HCT116 (cell line): Measurements from ENCODE around the gene PSMA6. TPM values are rescaled to one million over a fixed set of nuclear protein-coding genes. Genes with fewer than 3 reads are reported as not detected.

Experiments used
- ATAC-seq: fragments of 200-7000 bp; cut with Tn5 transposase; 2 replicates; pipeline ENCODE4 v1.9.1; 2020; ENCODE audit warnings: mild to moderate bottlenecking, moderate library complexity
- BruUV-seq: library from RNA; stranded (reverse); fragments of 400-500 nt; replicated peaks from 2 replicates; lab custom pipeline; 2021; lab: Mats Ljungman, UMichigan
- CTCF ChIA-PET: fragments of 300-600 bp; sonication (Branson Sonifier 250); formaldehyde crosslinking; loops from one replicate; lab custom pipeline; 2021; ENCODE audit warnings: antibody characterized with exemption; lab: Charles Lee
- POLR2A ChIA-PET: fragments of 300-600, 350-600 bp; sonication (Branson Sonifier 250); formaldehyde crosslinking; loops from one replicate; lab custom pipeline; 2021; ENCODE audit warnings: antibody characterized with exemption; lab: Charles Lee
- RAD21 ChIA-PET, 2 experiments: fragments of 300-600 bp; sonication (Branson Sonifier 250); formaldehyde crosslinking; loops; one replicate each; lab custom pipeline; 2023; ENCODE audit warnings: low total read pairs in 2 of 2; ENCODE audit not compliant: uncharacterized antibody in 2 of 2, unreplicated experiment in 2 of 2, low non-redundant PET in 1 of 2; lab: Charles Lee
- DNase-seq: peaks from one replicate; pipeline ENCODE4 v3.0.0-alpha.2; 2010; ENCODE audit warnings: low read depth, low spot score
- H2AFZ ChIP-seq: fragments of 200-600 bp; shearing (Covaris generic), sonication (generic); 2 replicates; pipeline ENCODE4 v1.6.1; 2017; ENCODE audit warnings: low read depth, mixed run types, mixed read lengths, antibody characterized with exemption, low read length; ENCODE audit not compliant: poor library complexity, severe bottlenecking
- H3K27ac ChIP-seq: 2 replicates; pipeline ENCODE4 v1.5.1; 2012; ENCODE audit warnings: low read depth, low read length
- H3K27me3 ChIP-seq: fragments of 200-600 bp; sonication (generic); 2 replicates; pipeline ENCODE4 v1.6.1; 2016; ENCODE audit warnings: mixed run types, low read length, mixed read lengths; ENCODE audit not compliant: insufficient read depth
- H3K36me3 ChIP-seq, 2 experiments: fragments of 200-500 bp in 1 of 2; fragments of 200-600 bp in 1 of 2; sonication (Bioruptor generic) in 1 of 2; sonication (generic) in 1 of 2; 2 replicates each; pipeline versions ENCODE4 v1.5.1 to v1.6.1; 2014 to 2016; ENCODE audit warnings: low read length in 2 of 2, inconsistent platforms in 1 of 2, mixed read lengths in 1 of 2, mixed run types in 1 of 2; ENCODE audit not compliant: insufficient read depth in 2 of 2, control insufficient read depth in 1 of 2
- H3K4me1 ChIP-seq, 2 experiments: fragments of 200-600 bp in 1 of 2; sonication (generic) in 1 of 2; 2 replicates each; pipeline versions ENCODE4 v1.5.1 to v1.6.1; 2012 to 2017; ENCODE audit warnings: low read length in 2 of 2, inconsistent platforms in 1 of 2, mild to moderate bottlenecking in 1 of 2, mixed read lengths in 1 of 2, mixed run types in 1 of 2, moderate library complexity in 1 of 2; ENCODE audit not compliant: insufficient read depth in 2 of 2, control insufficient read depth in 1 of 2
- H3K4me2 ChIP-seq: fragments of 200-600 bp; sonication (generic); 2 replicates; pipeline ENCODE4 v1.6.1; 2017; ENCODE audit warnings: mixed run types, low read length, mixed read lengths
- H3K4me3 ChIP-seq, 2 experiments: fragments of 200-600 bp in 1 of 2; sonication (generic) in 1 of 2; replicated peaks in 1 of 2; 2 replicates each; pipeline ENCODE4 v1.5.1; 2011 to 2016; ENCODE audit warnings: low read length in 2 of 2, control low read depth in 1 of 2, low read depth in 1 of 2, mild to moderate bottlenecking in 1 of 2, mixed read lengths in 1 of 2, mixed run types in 1 of 2
- H3K79me2 ChIP-seq: fragments of 200-600 bp; sonication (generic); 2 replicates; pipeline ENCODE4 v1.6.1; 2017; ENCODE audit warnings: mild to moderate bottlenecking, mixed run types, low read length, moderate library complexity, mixed read lengths; ENCODE audit not compliant: insufficient read depth
- H3K9ac ChIP-seq: fragments of 200-600 bp; sonication (generic); 2 replicates; pipeline ENCODE4 v1.6.1; 2016; ENCODE audit warnings: low read length, mixed read lengths
- H3K9me2 ChIP-seq: fragments of 200-600 bp; sonication (generic), shearing (Covaris generic); 2 replicates; pipeline ENCODE4 v1.6.1; 2017; ENCODE audit warnings: mixed run types, mild to moderate bottlenecking, moderate library complexity; ENCODE audit not compliant: insufficient read depth
- H3K9me3 ChIP-seq, 2 experiments: fragments of 200-500 bp in 1 of 2; fragments of 200-600 bp in 1 of 2; sonication (Bioruptor generic) in 1 of 2; sonication (generic) in 1 of 2; 2 replicates each; pipeline ENCODE4 v1.6.1; 2014 to 2017; ENCODE audit warnings: low read length in 2 of 2, mixed read lengths in 2 of 2, inconsistent platforms in 1 of 2, low read depth in 1 of 2, mild to moderate bottlenecking in 1 of 2, mixed run types in 1 of 2, moderate library complexity in 1 of 2; ENCODE audit not compliant: control insufficient read depth in 1 of 2, insufficient read depth in 1 of 2
- H4K20me1 ChIP-seq: fragments of 200-600 bp; sonication (generic), shearing (Covaris generic); 2 replicates; pipeline ENCODE4 v1.6.1; 2017; ENCODE audit warnings: mixed run types, mild to moderate bottlenecking, moderate library complexity; ENCODE audit not compliant: insufficient read depth
- ATF3 ChIP-seq: IDR thresholded peaks from 2 replicates; pipeline ENCODE4 v1.6.1; 2012
- CTCF ChIP-seq, 3 experiments: fragments of 200-600 bp in 1 of 3; sonication (generic) in 1 of 3; IDR thresholded peaks in 2 of 3; conservative IDR thresholded peaks in 1 of 3; 2 replicates each; pipeline ENCODE4 v1.5.1; 2012 to 2017; ENCODE audit warnings: low read depth in 2 of 3, low read length in 2 of 3, antibody characterized with exemption in 1 of 3, borderline replicate concordance in 1 of 3, control low read depth in 1 of 3, mild to moderate bottlenecking in 1 of 3, mixed read lengths in 1 of 3, mixed run types in 1 of 3, moderate library complexity in 1 of 3; ENCODE audit not compliant: insufficient read depth in 1 of 3
- EZH2 ChIP-seq: fragments of 200-600 bp; sonication (generic); IDR thresholded peaks from 2 replicates; pipeline ENCODE4 v1.6.1; 2017; ENCODE audit warnings: antibody characterized with exemption, mixed run types
- EZH2phosphoT487 ChIP-seq: fragments of 200-600 bp; IDR thresholded peaks from 2 replicates; pipeline ENCODE4 v1.6.1; 2018; ENCODE audit warnings: antibody characterized with exemption, borderline replicate concordance
- JUND ChIP-seq: IDR thresholded peaks from 2 replicates; pipeline ENCODE4 v1.6.1; 2012
- POLR2AphosphoS5 ChIP-seq: IDR thresholded peaks from 2 replicates; pipeline ENCODE4 v1.6.1; 2011; ENCODE audit warnings: mild to moderate bottlenecking, low read depth, low read length, moderate library complexity
- SRF ChIP-seq: IDR thresholded peaks from 2 replicates; pipeline ENCODE4 v1.6.1; 2012; ENCODE audit warnings: low read depth
- YY1 ChIP-seq: IDR thresholded peaks from 2 replicates; pipeline ENCODE4 v1.6.1; 2011; ENCODE audit warnings: low read length, low read depth, moderate library complexity, mild to moderate bottlenecking; ENCODE audit not compliant: insufficient replicate concordance; ENCODE audit errors: extremely low read depth
- ZBTB33 ChIP-seq: IDR thresholded peaks from 2 replicates; pipeline ENCODE4 v1.6.1; 2011; ENCODE audit warnings: mild to moderate bottlenecking, low read length, moderate library complexity; ENCODE audit not compliant: insufficient replicate concordance; ENCODE audit errors: extremely low read depth
- ZNF274 ChIP-seq: fragments of 200-500 bp; sonication (Bioruptor generic); IDR thresholded peaks from 2 replicates; pipeline ENCODE4 v1.6.1; 2014; ENCODE audit warnings: mild to moderate bottlenecking, low read depth, low read length, inconsistent platforms
- intact Hi-C: fragments of 100-400 bp; cut with micrococcal nuclease; formaldehyde crosslinking; loops from 2 replicates; pipeline ENCODE4 v1.10.0; 2022
- total RNA-seq: library from RNA; stranded (reverse); gene quantifications from one replicate; pipeline ENCODE4 v1.2.1, GENCODE V29; 2021; ENCODE audit not compliant: unreplicated experiment

Gene PSMA6
- total RNA-seq, 1 experiment from 2014 or later: 194 TPM

- TF ChIP-seq EZH2 (no peak), ATF3 (no peak), CTCF (IDR thresholded peaks at IDR 0.05 in 2 of 3, conservative IDR thresholded peaks at IDR 0.05 in 1 of 3; ENCODE audit: borderline replicate concordance in 1 of 3, insufficient read depth in 1 of 3, low read depth in 2 of 3, low read length in 2 of 3) (no peak), SRF (no peak), ZBTB33 (no peak), EZH2phosphoT487 (no peak), POLR2AphosphoS5 (no peak), YY1 (no peak), ZNF274 (no peak), JUND (no peak)
- DNase-seq (no peak), ATAC-seq (no peak)
- RAD21 ChIA-PET: no interaction called here
- POLR2A ChIA-PET: no interaction called here
- Histone ChIP-seq H4K20me1 (no peaks in the 10 kb centered on the region), H3K9me3 (no peaks in the 10 kb centered on the region), H3K36me3 (no peaks in the 10 kb centered on the region), H3K27ac (no peak overlapping the region), H3K9me2 (no peaks in the 10 kb centered on the region), H3K9ac (no peak overlapping the region), H3K4me3 (no peak overlapping the region), H3K79me2 (no peaks in the 10 kb centered on the region), H3K4me1 (no peaks in the 10 kb centered on the region), H2AFZ (no peak overlapping the region), H3K4me2 (no peak overlapping the region), H3K27me3 (no peaks in the 10 kb centered on the region)
- intact Hi-C loops: no loop called here
- CTCF ChIA-PET: no interaction called here
- no TSS peak for BruUV-seq
Observed at GRCh38 chr14:35254736-35255135, 37.4 kb upstream of the PSMA6 start.
